OCI-LY7 (cell line): ENCODE data around the gene CRYBB1. TPM values are rescaled to one million over a fixed set of nuclear protein-coding genes. Genes with fewer than 3 reads are reported as not detected.

Experiments used
- BruUV-seq: library from RNA; stranded (reverse); fragments of 400-500 nt; replicated peaks from 2 replicates; lab custom pipeline; 2021; lab: Mats Ljungman, UMichigan
- CTCF ChIA-PET: fragments of 300-600 bp; sonication (Branson Sonifier 250); formaldehyde crosslinking; loops from one replicate; lab custom pipeline; 2022; ENCODE audit warnings: antibody characterized with exemption; ENCODE audit not compliant: unreplicated experiment; lab: Charles Lee
- POLR2A ChIA-PET: fragments of 300-600 bp; sonication (Branson Sonifier 250); formaldehyde crosslinking; loops from one replicate; lab custom pipeline; 2022; ENCODE audit warnings: antibody characterized with exemption; lab: Charles Lee
- DNase-seq: peaks from one replicate; pipeline ENCODE4 v3.0.0-alpha.2; 2015; ENCODE audit warnings: low spot score
- H2AFZ ChIP-seq: fragments of 200-600 bp; sonication (generic), shearing (Covaris generic); 2 replicates; pipeline ENCODE4 v1.6.1; 2014; ENCODE audit warnings: mild to moderate bottlenecking, antibody characterized with exemption, low read length, moderate library complexity
- H3K27ac ChIP-seq: fragments of 200-600 bp; sonication (generic); 2 replicates; pipeline ENCODE4 v1.5.1; 2014; ENCODE audit warnings: mixed run types, low read depth, mild to moderate bottlenecking, moderate library complexity, low read length, inconsistent platforms; ENCODE audit not compliant: poor library complexity, severe bottlenecking
- H3K36me3 ChIP-seq: fragments of 200-600 bp; sonication (generic); 2 replicates; pipeline ENCODE4 v1.6.1; 2014; ENCODE audit warnings: mild to moderate bottlenecking, antibody characterized with exemption, low read length, moderate library complexity, mixed read lengths; ENCODE audit not compliant: insufficient read depth
- H3K4me1 ChIP-seq: fragments of 200-600 bp; sonication (generic); 2 replicates; pipeline ENCODE4 v1.5.1; 2014; ENCODE audit warnings: mild to moderate bottlenecking, low read length; ENCODE audit not compliant: insufficient read depth, poor library complexity, severe bottlenecking
- H3K4me2 ChIP-seq: fragments of 200-600 bp; sonication (generic); 2 replicates; pipeline ENCODE4 v1.6.1; 2014; ENCODE audit warnings: mild to moderate bottlenecking, low read length
- H3K4me3 ChIP-seq: fragments of 200-600 bp; sonication (generic); 2 replicates; pipeline ENCODE4 v1.5.1; 2014; ENCODE audit warnings: mild to moderate bottlenecking, low read depth, low read length; ENCODE audit not compliant: poor library complexity, severe bottlenecking
- H3K79me2 ChIP-seq: fragments of 200-600 bp; sonication (generic); 2 replicates; pipeline ENCODE4 v1.6.1; 2016; ENCODE audit warnings: low read depth, mild to moderate bottlenecking, low read length, moderate library complexity, mixed read lengths; ENCODE audit not compliant: insufficient read depth
- H3K9me2 ChIP-seq: fragments of 200-600 bp; sonication (generic); 2 replicates; pipeline ENCODE4 v1.6.1; 2016; ENCODE audit warnings: mild to moderate bottlenecking, low read length, mixed read lengths; ENCODE audit not compliant: insufficient read depth
- H3K9me3 ChIP-seq: fragments of 200-600 bp; sonication (generic); 2 replicates; pipeline ENCODE4 v1.6.1; 2014; ENCODE audit warnings: mild to moderate bottlenecking, mixed run types, low read length, mixed read lengths
- H4K20me1 ChIP-seq: fragments of 200-600 bp; sonication (generic); 2 replicates; pipeline ENCODE4 v1.6.1; 2014; ENCODE audit warnings: mild to moderate bottlenecking, antibody characterized with exemption, low read length, moderate library complexity, mixed read lengths; ENCODE audit not compliant: insufficient read depth
- EZH2phosphoT487 ChIP-seq: fragments of 200-600 bp; sonication (generic); IDR thresholded peaks from 2 replicates; pipeline ENCODE4 v1.6.1; 2018; ENCODE audit warnings: low read depth, borderline replicate concordance, mild to moderate bottlenecking, mixed run types, antibody characterized with exemption, low read length, moderate library complexity, mixed read lengths
- intact Hi-C: fragments of 100-400 bp; cut with micrococcal nuclease; formaldehyde crosslinking; loops from one replicate; pipeline ENCODE4 v1.10.0; 2022; ENCODE audit not compliant: unreplicated experiment
- total RNA-seq, 2 experiments: library from RNA; depleted of rRNA in 1 of 2; stranded (reverse); fragments of >200 nt in 1 of 2; shearing (Covaris generic) in 1 of 2; gene quantifications; 2 replicates each; pipeline ENCODE4 v1.2.3, GENCODE V29; 2014 to 2022
- TF ChIP-seq, protein P1 (sequence below): fragments of 200-600 bp; sonication (generic); conservative IDR thresholded peaks from 2 replicates; pipeline ENCODE4 v1.5.1; 2014; ENCODE audit warnings: mild to moderate bottlenecking, antibody characterized with exemption, low read length, moderate library complexity, mixed read lengths

Gene CRYBB1
- total RNA-seq, 2 experiments from 2014 or later, result 0.35 TPM; not detected in 1

DNA sequence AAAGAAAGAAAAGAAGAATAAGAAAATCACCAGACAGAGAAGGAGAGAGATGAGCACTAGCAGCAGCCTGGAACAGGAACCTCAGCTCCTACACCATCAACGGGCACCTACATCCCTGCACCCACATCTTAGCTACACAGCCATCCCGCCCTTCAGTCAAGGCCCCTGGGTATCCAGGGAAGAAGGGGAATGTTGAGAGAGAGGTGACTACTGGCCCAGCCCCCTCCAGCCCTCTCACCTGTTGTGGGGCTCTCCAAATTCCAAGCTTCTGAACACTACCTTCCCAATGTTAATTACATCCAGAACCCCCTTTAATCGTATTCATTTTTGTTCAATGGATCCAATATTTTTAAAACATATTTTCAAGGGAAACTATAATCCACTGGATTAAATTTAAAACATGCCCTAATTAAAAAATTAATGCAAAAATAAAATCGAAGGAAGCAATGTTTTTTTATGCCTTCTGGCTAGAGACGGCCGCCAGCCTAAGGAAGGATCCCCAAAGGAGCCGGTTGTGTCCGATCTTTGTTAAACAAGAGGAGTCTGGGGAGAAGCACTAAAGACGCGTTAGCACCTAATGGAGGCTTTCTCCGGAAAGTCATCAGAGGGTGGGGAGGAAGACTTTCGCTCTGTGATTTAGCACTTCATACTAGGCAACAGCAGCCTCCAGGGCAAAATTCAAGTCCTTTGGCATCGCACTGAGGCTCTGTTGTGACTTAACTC lies 37.4 kb downstream of the CRYBB1 start:
- Histone ChIP-seq H4K20me1 (no peaks in the 10 kb centered on the region), H3K4me3 (peak overlapping the region; percentile 41), H3K4me1 (peaks cover 36% of the 10 kb centered on the region), H3K36me3 (no peaks in the 10 kb centered on the region), H3K79me2 (0 out of 2 replicates have a peak, but pooled peaks cover 10% of the 10 kb centered on the region), H3K9me2 (no peaks in the 10 kb centered on the region), H3K4me2 (peak overlapping the region; percentile 72), H3K9me3 (no peaks in the 10 kb centered on the region), H2AFZ (peak overlapping the region; percentile 31; the same call in 1 of the 2 replicates), H3K27ac (peak overlapping the region; percentile 73)
- no TSS peak for BruUV-seq
- CTCF ChIA-PET, result no interaction called here
- no peak for DNase-seq
- POLR2A ChIA-PET, result interaction anchor here (0.6 to 1.9 kb wide), 4 partner anchors 44 to 75 kb away, joined by 3 to 5 read pairs (median 4); no protein-coding TSS in a partner anchor
- intact Hi-C loops, result loop anchor here (1.0 kb wide), 1 partner anchor 9 kb away; no protein-coding TSS in a partner anchor
- no peak for TF ChIP-seq EZH2phosphoT487
- TF ChIP-seq, protein P1, sequence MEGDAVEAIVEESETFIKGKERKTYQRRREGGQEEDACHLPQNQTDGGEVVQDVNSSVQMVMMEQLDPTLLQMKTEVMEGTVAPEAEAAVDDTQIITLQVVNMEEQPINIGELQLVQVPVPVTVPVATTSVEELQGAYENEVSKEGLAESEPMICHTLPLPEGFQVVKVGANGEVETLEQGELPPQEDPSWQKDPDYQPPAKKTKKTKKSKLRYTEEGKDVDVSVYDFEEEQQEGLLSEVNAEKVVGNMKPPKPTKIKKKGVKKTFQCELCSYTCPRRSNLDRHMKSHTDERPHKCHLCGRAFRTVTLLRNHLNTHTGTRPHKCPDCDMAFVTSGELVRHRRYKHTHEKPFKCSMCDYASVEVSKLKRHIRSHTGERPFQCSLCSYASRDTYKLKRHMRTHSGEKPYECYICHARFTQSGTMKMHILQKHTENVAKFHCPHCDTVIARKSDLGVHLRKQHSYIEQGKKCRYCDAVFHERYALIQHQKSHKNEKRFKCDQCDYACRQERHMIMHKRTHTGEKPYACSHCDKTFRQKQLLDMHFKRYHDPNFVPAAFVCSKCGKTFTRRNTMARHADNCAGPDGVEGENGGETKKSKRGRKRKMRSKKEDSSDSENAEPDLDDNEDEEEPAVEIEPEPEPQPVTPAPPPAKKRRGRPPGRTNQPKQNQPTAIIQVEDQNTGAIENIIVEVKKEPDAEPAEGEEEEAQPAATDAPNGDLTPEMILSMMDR, result no peak

DNA sequence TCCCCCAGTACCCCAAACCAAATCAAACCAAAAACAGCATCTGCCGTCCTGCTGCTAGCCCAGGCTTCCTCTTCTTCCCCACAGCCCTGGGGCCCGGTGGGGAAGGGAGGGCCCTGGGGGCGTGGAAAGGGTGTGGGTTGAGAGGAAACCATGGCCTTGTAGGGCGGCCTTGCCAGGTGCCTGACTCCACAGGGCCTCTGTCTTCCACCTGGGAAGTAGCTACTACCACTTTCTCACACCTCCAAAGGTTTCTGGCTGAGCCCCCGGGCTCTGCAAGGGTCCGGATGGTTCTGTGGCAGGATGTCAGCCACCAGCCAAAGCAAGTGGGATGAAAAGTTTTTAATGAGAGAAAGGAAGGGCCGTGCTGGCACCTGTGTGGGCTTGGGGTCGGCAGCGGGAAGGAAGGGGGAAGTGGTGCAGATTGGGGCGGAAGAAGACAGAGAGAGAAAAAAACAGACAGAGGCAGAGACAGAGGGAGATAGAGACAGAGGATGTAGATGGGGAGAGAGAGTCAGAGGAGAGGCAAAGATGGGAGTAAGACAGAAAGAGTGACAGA lies 38.4 kb downstream of the CRYBB1 start:
- H3K36me3 ChIP-seq, result no peaks in the 10 kb centered on the region
- ChIA-PET POLR2A (interaction anchor here (0.6 to 1.9 kb wide), 3 partner anchors 35 to 78 kb away, joined by 3 to 5 read pairs (median 3); no protein-coding TSS in a partner anchor), CTCF (no interaction called here)
- H3K9me2 ChIP-seq, result no peaks in the 10 kb centered on the region
- BruUV-seq, result no TSS peak
- intact Hi-C loops, result loop anchor here (5.0 kb wide), 1 partner anchor 42 kb away; no protein-coding TSS in a partner anchor
- peak overlapping the region; percentile 73 for H3K27ac ChIP-seq
- DNase-seq, result peak; percentile 73
- no peaks in the 10 kb centered on the region for H4K20me1 ChIP-seq
- H2AFZ ChIP-seq, result peak overlapping the region; percentile 31
- 0 out of 2 replicates have a peak, but pooled peaks cover 10% of the 10 kb centered on the region for H3K79me2 ChIP-seq
- no peak for TF ChIP-seq EZH2phosphoT487
- TF ChIP-seq, protein P1, result no peak
- H3K4me1 ChIP-seq, result peaks cover 36% of the 10 kb centered on the region
- H3K4me3 ChIP-seq, result peak overlapping the region; percentile 41
- no peaks in the 10 kb centered on the region for H3K9me3 ChIP-seq
- H3K4me2 ChIP-seq, result peak overlapping the region; percentile 72
